K562 (cell line): ENCODE results near the gene PLA2G7.

Experiments
- ZKSCAN1 ChIP-seq: fragments of 150-350 bp; IDR thresholded peaks from 2 replicates; pipeline ENCODE4 v1.6.1; 2016; ENCODE audit warnings: low read depth, low read length
- ZNF143 ChIP-seq: sonication (generic); formaldehyde crosslinking; IDR thresholded peaks from 2 replicates; pipeline ENCODE4 v1.9.0; 2022; ENCODE audit warnings: mild to moderate bottlenecking, missing genetic modification reagents
- TF ChIP-seq, protein P1 (sequence below), 2 experiments: IDR thresholded peaks; 2 replicates each; pipeline ENCODE4 v1.6.1; 2012; ENCODE audit warnings: improper control_type of control experiment in 2 of 2, low read depth in 2 of 2, low read length in 2 of 2, borderline replicate concordance in 1 of 2

DNA sequence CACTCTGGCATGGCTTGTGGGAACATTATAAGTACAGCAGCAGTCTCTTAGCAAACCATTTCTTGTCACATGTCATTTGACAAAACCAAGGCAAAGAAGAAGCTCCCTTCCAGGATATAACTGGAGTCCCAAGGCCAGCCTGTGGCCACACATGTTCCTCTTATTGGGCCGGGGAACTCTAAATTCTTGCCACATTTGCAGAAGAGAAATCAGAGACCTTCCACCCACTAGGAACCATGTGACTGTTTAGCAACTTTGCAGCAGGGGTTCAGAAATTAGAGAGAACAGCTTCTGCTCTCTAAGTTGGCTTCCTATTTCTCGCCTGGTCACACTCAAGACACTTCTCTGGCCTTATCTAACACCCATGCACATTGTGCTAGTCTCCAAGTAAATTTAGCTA is 37.6 kb upstream of the PLA2G7 start:
- TF ChIP-seq, protein P1, sequence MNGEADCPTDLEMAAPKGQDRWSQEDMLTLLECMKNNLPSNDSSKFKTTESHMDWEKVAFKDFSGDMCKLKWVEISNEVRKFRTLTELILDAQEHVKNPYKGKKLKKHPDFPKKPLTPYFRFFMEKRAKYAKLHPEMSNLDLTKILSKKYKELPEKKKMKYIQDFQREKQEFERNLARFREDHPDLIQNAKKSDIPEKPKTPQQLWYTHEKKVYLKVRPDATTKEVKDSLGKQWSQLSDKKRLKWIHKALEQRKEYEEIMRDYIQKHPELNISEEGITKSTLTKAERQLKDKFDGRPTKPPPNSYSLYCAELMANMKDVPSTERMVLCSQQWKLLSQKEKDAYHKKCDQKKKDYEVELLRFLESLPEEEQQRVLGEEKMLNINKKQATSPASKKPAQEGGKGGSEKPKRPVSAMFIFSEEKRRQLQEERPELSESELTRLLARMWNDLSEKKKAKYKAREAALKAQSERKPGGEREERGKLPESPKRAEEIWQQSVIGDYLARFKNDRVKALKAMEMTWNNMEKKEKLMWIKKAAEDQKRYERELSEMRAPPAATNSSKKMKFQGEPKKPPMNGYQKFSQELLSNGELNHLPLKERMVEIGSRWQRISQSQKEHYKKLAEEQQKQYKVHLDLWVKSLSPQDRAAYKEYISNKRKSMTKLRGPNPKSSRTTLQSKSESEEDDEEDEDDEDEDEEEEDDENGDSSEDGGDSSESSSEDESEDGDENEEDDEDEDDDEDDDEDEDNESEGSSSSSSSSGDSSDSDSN (IDR thresholded peaks at IDR 0.05; ENCODE audit: borderline replicate concordance in 1 of 2, low read depth in 2 of 2, low read length in 2 of 2) = no peak
- TF ChIP-seq ZNF143 (no peak), ZKSCAN1 (no peak)
